Measurements from ENCODE around the gene GMEB2.

The GMEB2 gene

DNA sequence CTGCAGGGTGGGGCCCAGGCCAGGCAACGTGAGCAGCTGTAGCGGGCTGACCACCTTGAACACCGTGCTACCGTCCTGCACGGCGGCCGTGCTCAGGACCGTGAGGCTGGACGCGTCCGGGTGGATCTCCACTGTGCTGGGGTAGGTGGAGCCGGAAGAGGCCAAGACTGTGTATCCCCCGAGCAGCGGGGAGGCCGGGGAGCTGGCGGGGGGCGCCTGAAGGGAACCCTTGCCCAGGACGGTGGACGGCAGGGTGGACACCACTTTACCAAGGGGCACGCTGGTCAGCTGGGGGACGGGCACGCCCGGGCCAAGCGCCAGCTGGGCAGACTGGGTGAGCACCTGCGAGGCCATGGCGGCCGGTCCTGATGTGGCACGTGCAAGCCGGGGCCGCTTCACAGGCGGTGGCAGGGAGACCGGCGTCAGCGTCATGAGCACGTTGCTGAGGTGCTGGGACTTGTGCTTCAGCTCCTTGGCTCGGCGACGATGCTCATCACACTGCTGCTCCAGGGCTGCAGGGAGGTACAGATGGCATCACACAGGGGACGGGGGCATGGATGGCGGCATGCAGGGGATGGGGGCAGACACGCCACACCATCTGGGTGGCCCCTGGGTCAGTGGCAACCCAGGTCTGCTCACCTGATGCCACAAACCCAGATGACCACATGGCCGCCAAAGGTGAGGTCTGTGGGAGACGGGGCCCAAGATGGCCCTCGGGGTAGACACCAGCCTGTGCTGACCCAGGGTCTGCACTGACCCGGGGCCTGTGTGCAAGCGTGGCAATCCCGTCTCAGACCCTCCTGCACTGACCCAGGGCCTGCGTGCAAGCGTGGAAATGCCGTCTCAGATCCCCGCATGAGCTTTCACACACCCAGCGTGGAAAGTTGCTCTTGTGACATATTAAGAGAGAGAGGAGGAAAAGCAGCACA, 36.4 kb downstream of the GMEB2 start:
- DNase-seq (ENCODE audit: low read depth in 3 of 3, low spot score in 1 of 3) = no peak

DNA sequence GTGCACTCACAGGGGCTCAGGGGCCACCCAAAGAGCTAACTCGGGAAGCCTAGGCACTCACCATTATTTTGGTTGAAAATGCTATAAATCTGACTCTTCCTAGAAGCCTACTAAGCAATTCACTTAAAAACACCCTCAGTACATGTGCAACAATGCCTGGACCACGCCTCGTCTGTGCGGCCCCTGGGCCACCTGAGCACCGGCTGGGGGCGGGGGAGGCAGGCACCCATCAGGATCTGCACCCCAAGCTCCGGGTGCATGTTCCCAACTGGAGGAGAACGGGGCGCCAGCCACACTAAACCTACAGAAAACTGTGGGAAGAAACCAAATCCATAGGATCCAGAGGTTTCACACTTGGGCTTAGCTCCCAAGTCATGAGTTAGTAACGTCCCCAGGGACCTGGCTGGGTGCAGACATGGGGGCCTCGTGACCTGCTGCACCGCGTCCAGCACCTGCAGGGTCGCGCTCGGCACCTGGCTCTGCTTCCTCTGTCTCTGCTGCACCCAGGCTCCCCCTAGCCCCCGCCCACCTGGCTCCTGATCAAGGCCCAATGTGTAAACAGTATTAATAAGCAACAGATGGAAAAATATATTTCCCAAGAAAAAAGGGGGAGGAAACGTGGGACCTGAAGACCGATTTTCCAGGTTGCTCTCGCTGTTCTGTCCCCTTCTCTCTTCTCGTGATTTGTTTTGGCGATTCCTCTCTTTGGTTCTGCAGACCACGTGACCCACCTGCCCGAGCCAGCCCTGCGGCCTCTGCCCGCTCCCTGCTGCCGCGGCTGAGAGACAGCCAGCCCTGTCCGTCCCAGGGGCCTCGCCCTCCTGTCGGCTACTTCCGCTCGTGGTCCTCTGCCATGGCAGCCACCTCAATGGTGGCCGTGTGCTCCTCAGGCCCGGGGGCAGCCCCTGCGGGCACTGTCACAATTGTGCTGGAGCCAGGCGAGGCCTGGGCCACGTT, 37.4 kb downstream of the GMEB2 start:
- no peak for DNase-seq (ENCODE audit: low read depth in 3 of 3, low spot score in 1 of 3)

DNA sequence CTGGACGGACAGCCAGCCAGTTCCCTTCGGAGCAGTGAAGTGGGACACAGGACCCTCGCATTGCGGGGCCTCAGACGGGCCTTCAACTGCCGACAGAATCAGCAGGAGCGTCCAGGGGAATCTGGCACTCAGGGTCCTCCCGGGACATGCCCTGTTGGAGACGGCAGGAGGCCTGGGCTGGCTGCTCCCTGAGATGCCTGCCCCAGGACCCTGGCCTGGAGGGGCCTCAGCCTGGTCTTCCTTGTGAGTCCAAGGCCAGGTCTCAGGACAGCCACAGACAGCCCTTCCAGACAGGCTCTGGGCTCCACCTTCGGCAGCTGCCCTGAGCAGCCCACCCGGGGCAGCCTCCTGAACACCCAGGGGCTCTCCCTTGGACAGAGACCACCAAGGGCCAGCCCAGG, 38.3 kb downstream of the GMEB2 start:
- no peak for DNase-seq (ENCODE audit: low read depth in 3 of 3, low spot score in 1 of 3)

DNA sequence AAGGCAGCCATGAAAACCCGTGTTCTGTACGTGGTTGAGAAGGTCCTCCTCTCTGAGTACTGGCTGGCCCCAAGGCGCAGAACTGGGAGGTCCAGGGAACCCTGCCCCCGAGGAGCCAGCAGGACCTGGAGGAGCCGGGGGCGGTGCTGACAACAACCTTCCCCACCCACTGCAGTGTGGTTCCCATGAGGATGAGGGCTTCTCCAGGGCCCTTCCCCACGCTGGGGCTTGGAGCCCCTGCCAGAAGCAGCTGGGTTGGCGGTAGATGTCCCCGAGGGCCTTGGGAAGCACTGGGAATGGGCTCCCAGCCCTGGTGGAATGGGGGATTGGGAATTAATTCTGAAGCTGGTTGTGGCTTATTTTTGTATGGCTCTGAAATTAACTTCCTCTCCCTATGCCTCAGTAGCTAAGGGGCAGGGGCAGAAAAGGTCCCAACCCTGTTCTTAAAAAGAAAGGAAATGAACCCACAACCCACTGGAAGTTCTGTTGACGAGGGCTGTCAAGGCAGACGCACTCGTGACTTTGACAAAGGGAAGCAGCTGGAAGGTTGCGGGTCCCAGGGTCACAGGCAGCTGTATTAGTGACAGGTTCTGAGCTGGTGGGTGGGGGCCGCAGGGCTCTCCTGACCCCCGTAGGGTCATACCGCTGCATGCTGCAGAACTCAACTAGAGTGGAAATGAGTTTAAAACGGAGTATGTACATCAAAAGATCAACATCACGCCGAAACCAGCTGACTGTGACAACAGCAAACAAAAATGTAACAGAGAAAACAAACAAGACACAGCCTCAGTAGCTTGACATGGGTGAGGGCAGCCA, 38.9 kb downstream of the GMEB2 start:
- no peak for DNase-seq (ENCODE audit: low read depth in 3 of 3, low spot score in 1 of 3)

DNA sequence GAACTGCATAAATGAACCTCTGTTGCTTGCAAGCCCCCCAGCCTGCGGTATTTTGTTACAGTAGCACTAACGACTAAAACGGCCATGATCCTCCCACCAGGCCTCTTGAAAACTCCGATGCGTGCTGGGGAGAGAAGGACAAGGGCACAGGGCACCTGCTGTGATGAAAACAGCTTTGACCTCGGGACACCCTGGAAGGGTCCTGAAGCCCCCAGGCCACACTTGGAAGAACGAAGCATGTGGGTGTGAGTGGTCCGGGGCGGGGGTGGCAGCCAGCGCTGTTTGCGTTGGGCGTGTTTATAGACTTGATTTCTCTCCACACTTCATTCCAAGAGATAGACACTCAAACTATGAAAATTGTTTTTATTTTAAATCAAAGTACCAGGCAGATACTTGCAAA, 39.6 kb downstream of the GMEB2 start:
- DNase-seq (ENCODE audit: low read depth in 3 of 3, low spot score in 1 of 3) = no peak

DNA sequence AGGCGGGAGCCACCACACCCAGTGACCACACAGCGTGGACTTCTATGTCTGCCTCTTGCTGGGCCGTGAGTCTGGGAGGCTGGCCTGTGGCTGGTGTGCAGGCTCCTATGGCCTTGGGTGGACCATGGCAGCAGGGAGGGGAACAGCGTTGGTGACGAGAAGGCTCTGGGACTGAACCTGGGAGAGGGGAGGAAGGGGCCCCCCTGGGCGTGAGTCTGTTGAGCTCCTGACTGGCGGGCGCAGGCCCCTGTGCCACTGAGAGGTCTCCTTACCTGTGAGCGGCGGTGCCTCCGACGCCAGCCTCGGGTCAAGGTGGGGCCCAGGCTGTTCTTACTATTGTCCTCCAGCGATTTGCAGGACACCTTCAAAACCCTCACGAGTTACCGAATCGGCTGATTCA, 40.1 kb downstream of the GMEB2 start:
- DNase-seq (ENCODE audit: low read depth in 3 of 3, low spot score in 1 of 3) = no peak

DNA sequence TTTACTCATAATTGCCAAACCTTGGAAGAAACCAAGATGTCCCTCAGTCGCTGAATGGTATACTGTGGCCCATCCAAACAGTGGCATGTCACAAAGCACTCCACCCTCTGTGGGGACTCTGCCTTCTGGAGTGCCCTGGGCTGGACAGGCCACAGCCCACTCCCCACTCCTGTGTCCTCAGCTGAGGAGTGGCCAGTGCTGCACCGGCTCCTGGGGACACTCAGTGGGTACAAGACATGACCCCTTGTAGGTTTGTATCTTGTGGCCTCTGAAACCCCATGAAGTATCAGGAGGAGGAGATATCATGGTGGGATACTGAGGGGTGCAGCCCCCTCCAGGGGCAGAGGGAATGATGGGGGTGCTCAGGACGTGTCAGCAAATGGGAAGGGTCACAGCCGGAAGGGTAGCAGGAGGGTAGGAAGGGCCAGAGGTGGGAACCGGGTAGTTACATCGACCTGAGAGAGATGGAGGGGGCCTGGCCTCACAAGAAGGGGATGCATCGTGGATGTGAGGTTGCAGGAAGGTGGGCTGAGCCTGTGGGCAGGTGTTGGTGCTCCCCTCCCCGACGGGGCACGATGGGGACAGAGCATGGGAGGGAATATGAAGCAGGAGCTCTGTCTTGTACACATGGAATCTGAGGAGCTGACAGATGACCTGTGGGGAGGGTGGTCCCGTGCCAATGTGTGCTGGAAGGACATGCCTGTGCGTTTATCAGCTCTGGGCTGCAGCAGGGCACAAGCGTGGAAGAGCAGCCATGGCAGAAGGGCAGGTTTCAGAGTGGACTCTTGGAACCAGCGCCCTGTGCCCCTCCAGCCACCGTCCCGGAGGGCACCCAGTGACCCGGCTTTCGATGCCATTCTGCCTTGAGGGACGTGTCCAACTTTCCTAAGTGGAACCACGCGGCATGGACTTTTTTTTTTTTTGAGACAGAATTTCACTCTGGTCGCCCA, 41.0 kb downstream of the GMEB2 start:
- DNase-seq (ENCODE audit: low read depth in 3 of 3, low spot score in 1 of 3) = no peak

DNA sequence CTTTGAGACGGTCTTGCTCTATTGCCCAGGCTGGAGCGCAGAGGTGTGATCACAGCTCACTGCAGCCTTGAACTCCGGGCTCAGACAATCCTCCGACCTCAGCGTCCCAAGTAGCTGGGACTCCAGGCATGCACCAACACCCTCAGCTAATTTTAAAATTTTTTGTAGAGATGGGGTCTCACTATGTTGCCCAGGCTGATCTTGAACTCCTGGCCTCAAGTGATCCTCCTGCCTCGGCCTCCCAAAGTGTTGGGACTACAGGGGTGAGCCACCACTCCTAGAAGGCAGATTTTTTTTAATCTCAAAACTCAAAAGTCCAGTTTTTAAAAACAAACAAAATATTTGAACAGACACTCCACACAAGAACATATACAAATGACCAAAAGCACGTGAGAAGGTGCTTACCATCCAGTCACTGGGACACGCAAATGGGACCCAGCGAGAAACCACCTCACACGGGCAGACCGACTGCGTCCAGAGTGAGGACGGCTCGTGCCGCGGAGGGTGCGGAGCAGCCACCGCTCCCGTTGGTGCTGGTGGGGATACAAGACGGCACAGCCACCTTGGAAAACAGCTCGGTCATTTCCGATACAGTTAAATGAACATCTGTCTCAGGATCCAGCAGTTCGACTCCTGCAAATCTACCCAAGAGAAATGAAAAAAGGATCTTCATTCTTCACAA, 44.4 kb downstream of the GMEB2 start:
- no peak for DNase-seq (ENCODE audit: low read depth in 3 of 3, low spot score in 1 of 3)

DNA sequence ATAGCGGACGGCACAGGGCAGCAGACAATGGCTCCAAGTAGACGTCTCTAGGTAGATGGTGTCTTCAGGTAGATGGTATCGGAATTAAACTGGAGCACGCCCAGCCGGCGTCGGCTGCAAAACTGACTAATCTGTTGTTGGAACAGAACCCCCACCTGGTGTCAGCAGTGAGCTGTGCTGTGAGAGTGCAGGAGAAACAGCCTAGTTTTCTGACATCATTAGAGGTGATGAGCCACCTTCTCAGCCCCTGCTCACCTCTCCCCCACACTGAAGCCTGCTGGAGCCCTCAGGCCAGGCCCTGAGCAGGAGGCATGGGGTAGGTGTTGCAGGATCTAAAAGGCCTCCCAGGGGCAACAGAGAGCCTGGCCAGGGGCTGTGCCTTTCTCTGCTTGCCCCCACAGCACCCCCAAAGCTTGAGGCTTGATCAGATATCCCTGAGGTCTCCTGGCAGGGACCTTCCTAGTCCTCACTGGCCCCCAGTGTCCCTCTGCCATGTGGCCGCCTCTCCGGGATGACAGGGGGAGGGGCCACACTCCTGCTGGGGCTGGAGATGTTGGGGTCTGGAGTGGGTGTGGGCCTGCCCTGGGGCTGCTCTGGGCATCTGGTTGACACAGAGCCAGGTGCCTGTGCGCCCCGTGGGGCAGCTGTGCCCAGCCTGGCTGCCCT, 46.0 kb downstream of the GMEB2 start:
- DNase-seq (ENCODE audit: low read depth in 3 of 3, low spot score in 1 of 3) = peak; percentile 48 to 57 (median 52)

DNA sequence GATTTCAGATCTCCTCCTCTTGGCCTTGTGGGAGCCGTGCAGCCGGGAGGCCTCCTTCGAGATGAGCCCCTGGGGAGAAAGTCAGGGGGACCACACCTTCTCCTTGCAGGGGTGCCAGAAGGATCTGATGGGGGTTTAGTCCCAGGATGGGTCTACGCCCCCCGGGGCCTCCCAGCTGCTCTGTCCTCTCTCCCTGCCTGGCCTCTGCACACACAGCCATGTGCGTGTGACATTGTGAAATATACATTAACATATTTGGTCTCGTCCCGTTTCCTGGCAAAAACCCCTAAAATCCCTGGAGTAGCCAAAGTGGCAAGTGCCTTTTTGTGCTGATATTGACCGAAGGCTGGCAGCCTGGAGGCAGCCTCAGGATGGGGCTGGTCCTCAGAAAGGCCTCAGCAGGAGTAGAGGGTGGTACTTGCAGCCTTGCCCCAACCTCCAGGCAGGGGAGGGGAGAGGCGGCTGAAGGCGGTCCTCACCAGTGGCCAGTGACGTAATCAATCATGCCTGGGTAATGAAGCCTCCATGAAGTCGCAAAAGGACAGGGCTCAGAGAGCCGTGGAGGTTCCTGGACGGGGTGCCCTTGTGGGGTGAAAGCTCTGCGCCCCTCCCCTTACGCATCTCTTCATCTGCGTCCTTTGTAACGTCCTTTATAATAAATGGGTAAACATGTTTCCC, 47.7 kb downstream of the GMEB2 start:
- no peak for DNase-seq (ENCODE audit: low read depth in 3 of 3, low spot score in 1 of 3)

DNA sequence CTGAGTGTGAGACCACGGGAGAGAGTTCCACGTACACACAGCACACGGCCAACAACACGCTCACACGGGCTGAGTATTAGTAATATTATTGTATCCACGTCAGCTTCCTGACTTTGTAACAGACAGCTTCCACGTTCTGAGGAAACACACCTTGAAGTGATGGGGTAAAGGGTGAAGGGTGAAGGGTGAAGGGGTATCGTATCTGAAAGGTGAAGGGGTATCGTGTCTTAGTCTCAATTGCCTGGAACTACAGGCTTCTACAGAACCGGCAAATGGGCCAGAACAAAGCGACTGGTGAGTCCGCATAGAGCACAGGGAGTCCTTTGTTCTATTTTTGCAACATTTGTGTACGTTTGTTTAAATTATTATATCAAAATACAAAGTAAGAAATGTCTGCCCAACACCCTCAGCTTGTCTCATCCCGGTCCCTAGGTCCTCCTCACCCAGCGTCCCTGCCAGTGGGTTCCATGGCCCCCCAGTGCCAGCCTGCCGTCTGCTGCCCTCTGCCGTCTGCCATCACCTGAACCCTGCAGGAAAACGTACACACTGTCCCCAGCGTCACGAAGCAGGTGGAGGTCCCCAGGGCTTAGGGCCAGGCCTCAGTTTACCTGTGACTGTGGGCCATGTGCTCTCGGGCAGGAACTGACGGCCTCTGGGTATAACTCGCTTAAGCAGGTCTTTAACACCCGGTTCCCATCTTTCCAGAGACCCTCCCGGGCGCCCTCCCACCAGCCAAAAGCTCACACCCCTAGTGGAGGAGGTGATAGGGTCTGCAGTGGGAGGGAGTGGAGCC, 48.5 kb downstream of the GMEB2 start:
- no peak for DNase-seq (ENCODE audit: low read depth in 3 of 3, low spot score in 1 of 3)

DNA sequence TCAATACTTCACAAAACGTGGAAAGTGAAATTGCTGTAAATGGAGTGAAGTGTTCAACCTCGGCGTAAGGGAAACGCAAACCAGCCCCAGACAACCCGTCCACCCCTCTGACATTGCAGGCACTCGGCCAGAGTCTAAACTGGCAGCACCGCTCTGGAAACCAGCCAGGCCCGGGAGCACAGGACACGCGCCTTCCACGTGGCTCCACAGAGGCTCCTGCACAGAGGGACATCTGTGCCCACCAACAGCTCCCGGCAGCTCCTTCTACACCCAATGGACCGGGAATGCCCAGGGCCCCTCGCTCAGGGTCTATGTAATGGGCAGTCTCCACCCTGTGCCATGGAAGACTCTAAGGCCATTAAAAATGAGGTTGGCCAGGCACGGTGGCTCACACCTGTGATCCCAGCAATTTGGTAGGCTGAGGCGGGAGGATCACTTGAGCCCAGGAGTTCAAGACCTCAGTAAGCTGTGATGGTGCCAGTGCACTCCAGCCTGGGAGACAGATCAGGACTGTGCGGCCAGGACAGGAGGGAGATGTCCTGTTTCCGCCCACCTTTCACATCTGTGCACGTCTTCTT, 49.5 kb downstream of the GMEB2 start:
- no peak for DNase-seq (ENCODE audit: low read depth in 3 of 3, low spot score in 1 of 3)

DNA sequence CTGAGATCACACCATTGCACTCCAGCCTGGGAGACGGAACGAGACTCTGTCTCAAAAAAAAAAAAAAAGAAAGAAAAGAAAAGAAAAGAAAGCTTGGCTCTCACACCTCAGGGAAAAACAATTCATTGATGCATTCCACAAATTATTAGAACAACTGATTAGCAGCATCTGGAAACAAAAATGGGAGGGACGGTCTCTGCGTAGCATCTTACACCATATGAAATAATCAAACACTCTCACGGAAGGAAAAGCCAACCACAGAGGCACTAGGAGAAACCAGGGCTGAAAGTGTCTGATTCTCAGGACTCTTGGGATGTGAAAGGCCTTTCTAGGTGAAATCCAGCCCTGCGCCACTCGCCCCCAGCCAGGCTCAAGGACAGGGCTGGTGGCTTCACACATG, 50.6 kb downstream of the GMEB2 start:
- no peak for DNase-seq (ENCODE audit: low read depth in 3 of 3, low spot score in 1 of 3)

DNA sequence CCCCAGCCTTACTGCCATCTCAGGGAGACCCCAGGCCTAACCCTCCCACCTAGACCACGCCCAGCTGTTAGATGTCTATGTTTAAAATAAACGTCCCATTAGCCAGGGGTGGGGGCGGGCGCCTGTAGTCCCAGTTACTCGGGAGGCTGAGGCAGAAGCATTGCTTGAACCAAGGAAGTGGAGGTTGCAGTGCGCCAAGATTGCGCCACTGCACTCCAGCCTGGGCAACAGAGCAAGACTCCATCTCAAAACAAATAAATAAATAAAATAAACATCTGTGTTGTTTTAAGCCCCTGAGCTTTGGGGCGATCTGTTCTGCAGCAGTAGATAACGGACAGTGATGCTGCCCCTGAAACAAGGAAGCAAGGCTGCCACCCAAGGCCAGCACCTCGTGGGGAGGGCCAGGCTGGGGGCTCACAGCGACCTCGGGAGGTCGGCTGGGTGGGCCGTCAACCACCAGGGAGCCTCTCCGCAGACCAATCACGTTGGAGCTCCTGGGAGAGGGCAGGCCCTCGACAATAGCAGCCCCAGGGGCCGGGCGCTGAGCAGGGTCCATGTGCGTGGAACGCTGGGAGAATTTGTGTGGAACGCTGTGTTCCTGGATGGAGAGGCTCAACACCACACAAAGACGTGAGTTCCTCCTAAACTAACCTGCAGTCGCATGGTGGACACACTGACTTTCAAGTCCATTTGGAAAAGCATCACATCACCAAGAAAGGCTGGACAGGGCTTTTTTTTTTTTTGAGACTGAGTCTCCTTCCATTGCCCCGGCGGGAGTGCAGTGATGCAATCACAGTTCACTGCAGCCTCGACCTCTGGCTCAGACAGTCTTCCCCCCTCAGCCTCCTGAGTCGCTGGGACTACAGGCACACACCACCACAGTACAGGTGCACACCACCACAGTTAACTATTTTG, 51.8 kb downstream of the GMEB2 start:
- no peak for DNase-seq (ENCODE audit: low read depth in 3 of 3, low spot score in 1 of 3)

DNA sequence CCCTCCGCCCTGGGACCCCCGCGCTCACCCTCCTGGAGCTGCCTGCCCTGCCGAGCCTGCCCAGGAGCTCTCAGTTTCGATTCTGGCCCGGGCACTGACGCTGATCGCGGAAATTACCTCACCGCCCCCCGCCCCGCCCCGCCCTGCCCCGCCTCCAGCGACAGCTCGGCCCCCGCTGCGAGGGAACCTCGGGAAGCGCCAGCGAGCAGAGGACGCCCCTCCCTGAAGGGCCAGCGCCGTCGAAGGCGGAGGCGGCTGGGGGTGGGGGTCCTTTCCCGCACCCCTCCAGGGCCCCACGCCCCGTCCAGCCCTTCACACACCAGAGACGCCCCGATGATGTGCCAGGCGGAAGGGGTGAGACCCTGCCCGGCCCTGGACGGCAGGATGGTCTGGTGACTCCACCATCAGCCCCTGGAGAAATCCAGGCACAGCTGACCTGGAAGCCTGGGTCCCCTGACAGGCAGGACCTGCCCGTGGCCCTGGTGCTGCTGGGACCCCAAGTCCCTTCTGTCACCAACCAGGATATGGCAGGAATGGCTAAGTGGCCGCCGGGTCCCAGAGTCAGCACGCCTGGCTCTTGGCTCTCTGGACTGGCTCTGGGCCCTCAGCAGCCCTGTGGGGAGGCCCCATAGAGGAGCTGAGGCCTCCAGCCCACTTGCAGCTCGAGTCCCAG, 52.6 kb downstream of the GMEB2 start, which contains the start of gene HELZ2:
HELZ2 (minus strand) TSS at position 84 of the 673 bp plus-strand sequence. CDS start 1,854 bp downstream, outside the sequence.
- DNase-seq (ENCODE audit: low read depth in 3 of 3, low spot score in 1 of 3) = peak in 2 of 3 donors; percentile 28 to 44

Measured in stimulated activated CD4-positive, alpha-beta T cell treated with anti-CD3 and anti-CD28 coated beads, TNF-alpha, amount 100 ng/mL, for 1 hour (primary cell).